ENCODE results near the gene MRPL32. TPM values are rescaled to one million over a fixed set of nuclear protein-coding genes. Genes with fewer than 3 reads are reported as not detected.

Gene MRPL32
- total and polyA plus RNA-seq, 2 of the 13 experiments (the other 11 are each of a cell fraction or from before 2014, with no cell fraction given): 39.0 to 81.2 TPM

- in situ Hi-C loops (cut with HindIII; ENCODE audit: extremely low pct_ligation_motif_present, low pct_unique_long_range_greater_than_20kb) (no loop called here), intact Hi-C loops (cut with micrococcal nuclease; ENCODE audit: unreplicated experiment) (no loop called here)
- no peaks in the 10 kb centered on the region; a peak in 1 of 5 replicates for H3K27me3 ChIP-seq (ENCODE audit: control insufficient read depth in 1 of 2, insufficient read depth in 2 of 2, low read length in 2 of 2)
- no peak overlapping the region for H3K4me3 ChIP-seq (replicated peaks in 1 of 3; ENCODE audit: insufficient read depth in 1 of 3, low read depth in 2 of 3, low read length in 3 of 3)
- no peaks in the 10 kb centered on the region for H3K79me2 ChIP-seq (ENCODE audit: insufficient read depth, low read length)
- H3K4me2 ChIP-seq (ENCODE audit: low read depth, low read length): no peak overlapping the region
- WGBS (ENCODE audit: low lambda C conversion rate): 78% methylated on average over 1 of the region's 1 CpG
- CTCF ChIA-PET (ENCODE audit: low intra/inter-chr PET ratio, low total read pairs): no interaction called here
- no peak for ATAC-seq
- BruUV-seq (replicated peaks): no TSS peak
- H4K20me1 ChIP-seq (ENCODE audit: insufficient read depth, low read length): no peaks in the 10 kb centered on the region
- TF ChIP-seq ZNF557 (CRISPR knock-in tag; IDR thresholded peaks at IDR 0.05): no peak
- TF ChIP-seq NBN (conservative IDR thresholded peaks at IDR 0.05): no peak
- no peak for TF ChIP-seq ZFYVE20 (CRISPR knock-in tag; IDR thresholded peaks at IDR 0.05; ENCODE audit: borderline replicate concordance, low read depth)
- TF ChIP-seq ZNF574 (CRISPR knock-in tag; IDR thresholded peaks at IDR 0.05): no peak
- TF ChIP-seq MXD4 (CRISPR knock-in tag; IDR thresholded peaks at IDR 0.05): no peak
- no peak for FAIRE-seq
- POLR2A ChIA-PET: interaction anchor here (1.5 kb wide), 1 partner anchor 13 kb away, joined by 3 read pairs; no protein-coding TSS in a partner anchor
- no peak for DNase-seq (ENCODE audit: low spot score)
- H2AFZ ChIP-seq (ENCODE audit: low read length): no peak overlapping the region
- H3K27ac ChIP-seq (ENCODE audit: extremely low read length, insufficient read depth, low read length): no peak overlapping the region
- H3K4me1 ChIP-seq (ENCODE audit: insufficient read depth, low read length): peaks cover 16% of the 10 kb centered on the region
- H3K9me3 ChIP-seq (ENCODE audit: low read length): no peaks in the 10 kb centered on the region
- H3K36me3 ChIP-seq (replicated peaks in 1 of 2; ENCODE audit: control insufficient read depth in 1 of 2, insufficient read depth in 2 of 2, low read length in 2 of 2): peaks cover 13 to 38% of the 10 kb centered on the region in 2 experiments; a peak in 4 of 5 replicates
- H3K9ac ChIP-seq (ENCODE audit: insufficient read depth, low read depth, low read length): no peak overlapping the region
Observed at GRCh38 chr7:42915356-42915755, 16.8 kb upstream of the MRPL32 start.
